IMR-90 (cell line): ENCODE measurements around the gene FYCO1. TPM values are rescaled to one million over a fixed set of nuclear protein-coding genes. Genes with fewer than 3 reads are reported as not detected.

Source experiments
- ATAC-seq: fragments of 200-7000 bp; cut with Tn5 transposase; 2 replicates; pipeline ENCODE4 v1.9.1; 2020; ENCODE audit warnings: low read depth, mild to moderate bottlenecking, moderate library complexity
- BruUV-seq: library from RNA; stranded (reverse); fragments of 400-500 nt; replicated peaks from 2 replicates; lab custom pipeline; 2021; lab: Mats Ljungman, UMichigan
- CTCF ChIA-PET: fragments of 300-600 bp; formaldehyde crosslinking; extraction: SDS; loops from one replicate; lab custom pipeline; 2021; ENCODE audit warnings: antibody characterized with exemption; lab: Yijun Ruan, JAX
- POLR2A ChIA-PET: fragments of 300-600 bp; sonication (Branson Sonifier 250); formaldehyde crosslinking; loops from one replicate; lab custom pipeline; 2022; ENCODE audit warnings: antibody characterized with exemption; ENCODE audit not compliant: unreplicated experiment; lab: Charles Lee
- DNase-seq: peaks from one replicate; pipeline ENCODE4 v3.0.0; 2013
- H2AFZ ChIP-seq: replicated peaks from 2 replicates; pipeline ENCODE3; 2013; ENCODE audit warnings: low read length, mild to moderate bottlenecking; ENCODE audit not compliant: poor library complexity
- H2AK5ac ChIP-seq: 2 replicates; pipeline ENCODE4 v1.6.1; 2013; ENCODE audit warnings: low read depth, low read length, inconsistent platforms
- H2AK9ac ChIP-seq: replicated peaks from 2 replicates; pipeline ENCODE3; 2013; ENCODE audit warnings: mild to moderate bottlenecking, low read depth, low read length, moderate library complexity; ENCODE audit not compliant: poor library complexity
- H2BK120ac ChIP-seq: 2 replicates; pipeline ENCODE4 v1.6.1; 2013; ENCODE audit warnings: low read depth, low read length, inconsistent platforms
- H2BK15ac ChIP-seq: 3 replicates; pipeline ENCODE4 v1.6.1; 2013; ENCODE audit warnings: low read depth, low read length, inconsistent platforms
- H2BK20ac ChIP-seq: 2 replicates; pipeline ENCODE4 v1.6.1; 2013; ENCODE audit warnings: low read depth, mild to moderate bottlenecking, inconsistent platforms, low read length, moderate library complexity
- H2BK5ac ChIP-seq: 2 replicates; pipeline ENCODE4 v1.6.1; 2013; ENCODE audit warnings: mild to moderate bottlenecking, low read depth, low read length, inconsistent platforms; ENCODE audit not compliant: poor library complexity, severe bottlenecking
- H3K14ac ChIP-seq: replicated peaks from 2 replicates; pipeline ENCODE4 v1.6.1; 2013; ENCODE audit warnings: low read depth, low read length, inconsistent platforms
- H3K18ac ChIP-seq: 2 replicates; pipeline ENCODE4 v1.6.1; 2013; ENCODE audit warnings: low read depth, low read length, control low read depth
- H3K23ac ChIP-seq: 2 replicates; pipeline ENCODE4 v1.6.1; 2013; ENCODE audit warnings: low read depth, low read length, inconsistent platforms
- H3K27ac ChIP-seq: 2 replicates; pipeline ENCODE4 v1.5.1; 2013; ENCODE audit warnings: mild to moderate bottlenecking, control low read depth, low read length; ENCODE audit not compliant: insufficient read depth
- H3K27me3 ChIP-seq: 2 replicates; pipeline ENCODE4 v1.6.1; 2013; ENCODE audit warnings: low read length; ENCODE audit not compliant: control insufficient read depth, insufficient read depth
- H3K36me3 ChIP-seq: 2 replicates; pipeline ENCODE4 v1.6.1; 2013; ENCODE audit warnings: low read length, mixed read lengths; ENCODE audit not compliant: control insufficient read depth, insufficient read depth
- H3K4ac ChIP-seq: 2 replicates; pipeline ENCODE4 v1.6.1; 2013; ENCODE audit warnings: low read depth, low read length, inconsistent platforms
- H3K4me1 ChIP-seq: 2 replicates; pipeline ENCODE4 v1.6.1; 2013; ENCODE audit warnings: low read length, mixed read lengths; ENCODE audit not compliant: control insufficient read depth, insufficient read depth
- H3K4me2 ChIP-seq: 2 replicates; pipeline ENCODE4 v1.6.1; 2013; ENCODE audit warnings: low read depth, mild to moderate bottlenecking, control low read depth, low read length, moderate library complexity
- H3K4me3 ChIP-seq: 2 replicates; pipeline ENCODE4 v1.5.1; 2013; ENCODE audit warnings: low read depth, mild to moderate bottlenecking, control low read depth, low read length, moderate library complexity; ENCODE audit not compliant: insufficient read depth
- H3K56ac ChIP-seq: 2 replicates; pipeline ENCODE4 v1.6.1; 2013; ENCODE audit warnings: low read length, inconsistent platforms; ENCODE audit not compliant: insufficient read depth; ENCODE audit errors: extremely low read depth
- H3K79me1 ChIP-seq, 2 experiments: 2 replicates each; pipeline ENCODE4 v1.6.1; 2013; ENCODE audit warnings: low read length in 2 of 2, inconsistent platforms in 1 of 2, low read depth in 1 of 2
- H3K9ac ChIP-seq: 2 replicates; pipeline ENCODE4 v1.6.1; 2013; ENCODE audit warnings: low read depth, low read length, control low read depth
- H3K9me1 ChIP-seq: 2 replicates; pipeline ENCODE4 v1.6.1; 2013; ENCODE audit warnings: low read length, inconsistent platforms; ENCODE audit not compliant: insufficient read depth
- H3K9me3 ChIP-seq: 2 replicates; pipeline ENCODE4 v1.6.1; 2013; ENCODE audit warnings: low read length; ENCODE audit not compliant: control insufficient read depth, insufficient read depth
- H4K20me1 ChIP-seq: 2 replicates; pipeline ENCODE4 v1.6.1; 2013; ENCODE audit warnings: low read length, inconsistent platforms; ENCODE audit not compliant: insufficient read depth
- H4K5ac ChIP-seq: 2 replicates; pipeline ENCODE4 v1.6.1; 2013; ENCODE audit warnings: mild to moderate bottlenecking, low read depth, low read length, control low read depth
- H4K8ac ChIP-seq, 2 experiments: 2 replicates each; pipeline ENCODE4 v1.6.1; 2013; ENCODE audit warnings: low read depth in 2 of 2, low read length in 2 of 2, control low read depth in 1 of 2, inconsistent platforms in 1 of 2
- H4K91ac ChIP-seq: 2 replicates; pipeline ENCODE4 v1.6.1; 2013; ENCODE audit warnings: low read depth, low read length, inconsistent platforms; ENCODE audit not compliant: insufficient read depth
- BHLHE40 ChIP-seq: fragments of 150-350 bp; IDR thresholded peaks from 2 replicates; pipeline ENCODE4 v1.6.1; 2016; ENCODE audit warnings: mild to moderate bottlenecking, low read depth, low read length
- CEBPB ChIP-seq: IDR thresholded peaks from 2 replicates; pipeline ENCODE4 v1.6.1; 2012; ENCODE audit warnings: low read depth, low read length, improper control_type of control experiment
- POLR2A ChIP-seq: IDR thresholded peaks from 2 replicates; pipeline ENCODE4 v1.6.1; 2012; ENCODE audit warnings: mild to moderate bottlenecking, low read depth, low read length
- RFX5 ChIP-seq: IDR thresholded peaks from 2 replicates; pipeline ENCODE4 v1.8.0; 2012; ENCODE audit warnings: low read depth, mild to moderate bottlenecking, low read length, moderate library complexity
- SMC3 ChIP-seq: fragments of 150-350 bp; IDR thresholded peaks from 2 replicates; pipeline ENCODE4 v1.6.1; 2016; ENCODE audit warnings: low read depth, mild to moderate bottlenecking, antibody characterized with exemption, low read length, moderate library complexity
- WGBS, 2 experiments: methylation state at CpG; one replicate each; pipeline versions ENCODE4 v1.1.5 to v1.1.7; 2013; ENCODE audit warnings: missing lambda C conversion rate in 2 of 2; ENCODE audit not compliant: insufficient read length in 1 of 2; ENCODE audit errors: extremely low coverage in 2 of 2; 5-methylcytosine and 5-hydroxymethylcytosine counted together
- dilution Hi-C: fragments of 300-500 bp; cut with HindIII; formaldehyde crosslinking; loops from one replicate; pipeline ENCODE4 v1.14.3; 2018; ENCODE audit warnings: low sequenced_read_pairs; ENCODE audit not compliant: unreplicated experiment
- in situ Hi-C: fragments of 300-500 bp; cut with MboI; formaldehyde crosslinking; loops from 3 replicates; pipeline ENCODE4 v1.14.3; 2019; ENCODE audit warnings: low sequenced_read_pairs, inconsistent platforms, mixed read lengths
- intact Hi-C: fragments of 100-400 bp; cut with micrococcal nuclease; formaldehyde crosslinking; loops from 2 replicates; pipeline ENCODE4 v1.10.0; 2022
- polyA plus RNA-seq, 3 experiments: library from polyadenylated mRNA; depleted of rRNA; stranded (reverse); fragments of >200 nt; gene quantifications; 2 replicates each; pipeline ENCODE4 v1.2.3, GENCODE V29; 2012; ENCODE audit warnings: low replicate concordance in 1 of 3
- total RNA-seq: library from RNA; depleted of rRNA; stranded (reverse); fragments of >200 nt; gene quantifications from 2 replicates; pipeline ENCODE4 v1.2.3, GENCODE V29; 2012
- TF ChIP-seq, protein P1 (sequence below): conservative IDR thresholded peaks from 2 replicates; pipeline ENCODE4 v1.5.1; 2012; ENCODE audit warnings: mild to moderate bottlenecking, low read depth, low read length, improper control_type of control experiment

The FYCO1 gene
- total and polyA plus RNA-seq, 2 of the 4 experiments (the other 2 are of a cell fraction), result 13.7 to 20.1 TPM

GRCh38 chr3:46024131-46024530, 28.5 kb upstream of the FYCO1 start:
- Histone ChIP-seq H4K91ac (no peak overlapping the region), H2AFZ (no peak overlapping the region), H3K4me2 (no peak overlapping the region), H3K79me1 (no peaks in the 10 kb centered on the region), H2BK120ac (no peak overlapping the region), H3K27ac (no peak overlapping the region), H4K8ac (no peak overlapping the region), H4K20me1 (no peaks in the 10 kb centered on the region), H2AK5ac (no peak overlapping the region), H3K9ac (no peak overlapping the region), H2BK5ac (no peak overlapping the region), H3K36me3 (no peaks in the 10 kb centered on the region), H3K18ac (no peak overlapping the region), H2BK15ac (no peak overlapping the region), H2BK20ac (no peak overlapping the region), H3K27me3 (peaks cover 6% of the 10 kb centered on the region), H3K9me1 (no peaks in the 10 kb centered on the region; the same call in 1 of the 2 replicates), H3K4me3 (no peak overlapping the region), H3K4ac (no peak overlapping the region), H3K4me1 (no peaks in the 10 kb centered on the region), H3K56ac (no peak overlapping the region), H2AK9ac (no peak overlapping the region), H4K5ac (no peak overlapping the region), H3K23ac (no peak overlapping the region), H3K9me3 (peaks cover 7% of the 10 kb centered on the region), H3K14ac (no peak overlapping the region)
- POLR2A ChIA-PET, result no interaction called here
- DNase-seq (no peak), ATAC-seq (no peak; the same call in 1 of the 2 replicates)
- 29% methylated on average over 2 of the region's 3 CpGs; no CpG with 5 or more reads in 1 of the 2 experiments for WGBS, 2 experiments
- in situ Hi-C loops (no loop called here), intact Hi-C loops (no loop called here), dilution Hi-C loops (no loop called here)
- TF ChIP-seq SMC3, result no peak
- no peak for TF ChIP-seq RFX5
- no peak for TF ChIP-seq CEBPB
- no peak for TF ChIP-seq BHLHE40
- no peak for TF ChIP-seq POLR2A
- TF ChIP-seq, protein P1, sequence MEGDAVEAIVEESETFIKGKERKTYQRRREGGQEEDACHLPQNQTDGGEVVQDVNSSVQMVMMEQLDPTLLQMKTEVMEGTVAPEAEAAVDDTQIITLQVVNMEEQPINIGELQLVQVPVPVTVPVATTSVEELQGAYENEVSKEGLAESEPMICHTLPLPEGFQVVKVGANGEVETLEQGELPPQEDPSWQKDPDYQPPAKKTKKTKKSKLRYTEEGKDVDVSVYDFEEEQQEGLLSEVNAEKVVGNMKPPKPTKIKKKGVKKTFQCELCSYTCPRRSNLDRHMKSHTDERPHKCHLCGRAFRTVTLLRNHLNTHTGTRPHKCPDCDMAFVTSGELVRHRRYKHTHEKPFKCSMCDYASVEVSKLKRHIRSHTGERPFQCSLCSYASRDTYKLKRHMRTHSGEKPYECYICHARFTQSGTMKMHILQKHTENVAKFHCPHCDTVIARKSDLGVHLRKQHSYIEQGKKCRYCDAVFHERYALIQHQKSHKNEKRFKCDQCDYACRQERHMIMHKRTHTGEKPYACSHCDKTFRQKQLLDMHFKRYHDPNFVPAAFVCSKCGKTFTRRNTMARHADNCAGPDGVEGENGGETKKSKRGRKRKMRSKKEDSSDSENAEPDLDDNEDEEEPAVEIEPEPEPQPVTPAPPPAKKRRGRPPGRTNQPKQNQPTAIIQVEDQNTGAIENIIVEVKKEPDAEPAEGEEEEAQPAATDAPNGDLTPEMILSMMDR, result no peak
- CTCF ChIA-PET, result interaction anchor here (1.1 kb wide), 1 partner anchor 55 kb away, joined by 3 read pairs; no protein-coding TSS in a partner anchor
- BruUV-seq, result no TSS peak
